Upper lobe of right lung (tissue), 1 donor: ENCODE results near the gene TMEM267. TPM values are rescaled to one million over a fixed set of nuclear protein-coding genes. Genes with fewer than 3 reads are reported as not detected.
"Not testable (repeated sequence)": the region's sequence is repeated elsewhere in the genome, so short reads cannot be mapped to it uniquely, and the experiment has no call there.

Experiments used
- ATAC-seq: fragments of 200-7000 bp; cut with Tn5 transposase; one replicate; pipeline ENCODE4 v1.9.1; 2020; ENCODE audit warnings: mild to moderate bottlenecking, moderate library complexity
- DNase-seq: peaks from one replicate; pipeline ENCODE4 v3.0.0-alpha.2; 2020
- H3K27ac ChIP-seq: fragments of 200-600 bp; one replicate; pipeline ENCODE4 v1.8.0; 2022
- H3K27me3 ChIP-seq: fragments of 200-600 bp; one replicate; pipeline ENCODE4 v1.8.0; 2022; ENCODE audit warnings: mild to moderate bottlenecking
- H3K36me3 ChIP-seq: fragments of 200-600 bp; one replicate; pipeline ENCODE4 v1.8.0; 2022
- H3K4me1 ChIP-seq: fragments of 200-600 bp; one replicate; pipeline ENCODE4 v1.8.0; 2022
- H3K4me3 ChIP-seq: fragments of 200-600 bp; one replicate; pipeline ENCODE4 v1.8.0; 2022; ENCODE audit warnings: mild to moderate bottlenecking
- H3K9me3 ChIP-seq: fragments of 200-600 bp; one replicate; pipeline ENCODE4 v1.8.0; 2022
- CTCF ChIP-seq: fragments of 200-600 bp; IDR thresholded peaks from one replicate; pipeline ENCODE4 v1.8.0; 2022; ENCODE audit warnings: antibody characterized with exemption
- intact Hi-C: fragments of 100-400 bp; cut with DNase I; formaldehyde crosslinking; loops from one replicate; pipeline ENCODE4 v1.11.0; 2022
- total RNA-seq: library from RNA; stranded (reverse); fragmentation: NEBNext Ultra II Directional; extraction: Animal tissue kit (Norgen Biotek cat#: 25700); gene quantifications from one replicate; pipeline ENCODE4 v1.2.1, GENCODE V29; 2021
- donor health status: DM: no; HTN: yes; CAD: no; lungs with severe emphysema.

The TMEM267 gene
- total RNA-seq, 1 donor from 2014 or later, result 12.0 TPM

GRCh38 chr5:43469671-43470391 lies 13.8 kb downstream of the TMEM267 start:
- DNase-seq (no peak), ATAC-seq (no peak)
- no peak for TF ChIP-seq CTCF
- no peaks in the 10 kb centered on the region for H3K4me1 ChIP-seq
- no peak overlapping the region for H3K27ac ChIP-seq
- H3K9me3 ChIP-seq, result peaks cover 14% of the 10 kb centered on the region
- intact Hi-C loops, result no loop called here
- H3K36me3 ChIP-seq, result no peaks in the 10 kb centered on the region
- H3K27me3 ChIP-seq, result no peaks in the 10 kb centered on the region
- H3K4me3 ChIP-seq, result no peak overlapping the region

GRCh38 chr5:43467100-43467499 lies 16.6 kb downstream of the TMEM267 start:
- ATAC-seq (no peak), DNase-seq (no peak)
- H3K27me3 ChIP-seq, result no peaks in the 10 kb centered on the region
- H3K36me3 ChIP-seq, result no peaks in the 10 kb centered on the region
- peaks cover 14% of the 10 kb centered on the region for H3K9me3 ChIP-seq
- no peak overlapping the region for H3K27ac ChIP-seq
- TF ChIP-seq CTCF, result no peak
- no peaks in the 10 kb centered on the region for H3K4me1 ChIP-seq
- intact Hi-C loops, result no loop called here
- H3K4me3 ChIP-seq, result no peak overlapping the region

- H3K4me3 ChIP-seq, intact Hi-C loops, H3K27me3 ChIP-seq, H3K4me1 ChIP-seq, DNase-seq, ATAC-seq, H3K27ac ChIP-seq, H3K36me3 ChIP-seq: not testable (repeated sequence)
- H3K9me3 ChIP-seq, result peaks cover 14% of the 10 kb centered on the region
Observed at GRCh38 chr5:43465455-43465854, 18.2 kb downstream of the TMEM267 start.

GRCh38 chr5:43461066-43461465 lies 22.6 kb downstream of the TMEM267 start:
- Histone ChIP-seq H3K9me3 (no peaks in the 10 kb centered on the region), H3K4me3 (no peak overlapping the region), H3K36me3 (no peaks in the 10 kb centered on the region), H3K4me1 (no peaks in the 10 kb centered on the region), H3K27ac (no peak overlapping the region), H3K27me3 (no peaks in the 10 kb centered on the region)
- no peak for TF ChIP-seq CTCF
- ATAC-seq, result peak; percentile 10
- intact Hi-C loops, result no loop called here
- DNase-seq, result no peak

GRCh38 chr5:43456556-43456955 lies 27.1 kb downstream of the TMEM267 start:
- intact Hi-C loops, result no loop called here
- no peak for TF ChIP-seq CTCF
- H3K4me1 ChIP-seq, result no peaks in the 10 kb centered on the region
- H3K27ac ChIP-seq, result no peak overlapping the region
- no peaks in the 10 kb centered on the region for H3K9me3 ChIP-seq
- no peak overlapping the region for H3K4me3 ChIP-seq
- ATAC-seq (no peak), DNase-seq (no peak)
- peaks cover 6% of the 10 kb centered on the region for H3K36me3 ChIP-seq
- no peaks in the 10 kb centered on the region for H3K27me3 ChIP-seq

GRCh38 chr5:43441575-43441974 lies 42.1 kb downstream of the TMEM267 start:
- intact Hi-C loops, H3K4me1 ChIP-seq, ATAC-seq, H3K27ac ChIP-seq, H3K9me3 ChIP-seq, DNase-seq, H3K27me3 ChIP-seq, H3K4me3 ChIP-seq: not testable (repeated sequence)
- H3K36me3 ChIP-seq, result peaks cover 13% of the 10 kb centered on the region
